Femur (tissue), 1 donor: Measurements from ENCODE around the gene LSAMP.
"Not testable (repeated sequence)": the region's sequence is repeated elsewhere in the genome, so short reads cannot be mapped to it uniquely, and the experiment has no call there.

Experiments used
- DNase-seq: peaks from one replicate; pipeline ENCODE4 v3.0.0-alpha.2; 2017

The LSAMP gene

GRCh38 chr3:116233711-116234357 is 211.5 kb downstream of the LSAMP start:
- no peak for DNase-seq

- no peak for DNase-seq
These were observed 214.8 kb downstream of the LSAMP start for GRCh38 chr3:116230431-116231020.

- DNase-seq = no peak
These were observed 219.0 kb downstream of the LSAMP start for GRCh38 chr3:116226266-116226665.

GRCh38 chr3:116216761-116217160 is 228.5 kb downstream of the LSAMP start:
- DNase-seq = no peak

GRCh38 chr3:116211901-116212300 is 233.4 kb downstream of the LSAMP start:
- no peak for DNase-seq

GRCh38 chr3:116208830-116209229 is 236.5 kb downstream of the LSAMP start:
- DNase-seq = not testable (repeated sequence)

GRCh38 chr3:116200956-116201690 is 244.2 kb downstream of the LSAMP start:
- no peak for DNase-seq

- DNase-seq = no peak
These were observed 246.2 kb downstream of the LSAMP start for GRCh38 chr3:116199063-116199462.

- no peak for DNase-seq
These were observed 247.2 kb downstream of the LSAMP start for GRCh38 chr3:116198087-116198486.

GRCh38 chr3:116192464-116192863 is 252.8 kb downstream of the LSAMP start:
- DNase-seq = no peak

- DNase-seq = no peak
These were observed 253.9 kb downstream of the LSAMP start for GRCh38 chr3:116191409-116191808.

GRCh38 chr3:116190095-116190494 is 255.2 kb downstream of the LSAMP start:
- no peak for DNase-seq

- DNase-seq = no peak
These were observed 257.0 kb downstream of the LSAMP start for GRCh38 chr3:116188231-116188785.

- no peak for DNase-seq
These were observed 259.2 kb downstream of the LSAMP start for GRCh38 chr3:116186049-116186448.

GRCh38 chr3:116181159-116181558 is 264.1 kb downstream of the LSAMP start:
- no peak for DNase-seq

GRCh38 chr3:116179091-116179490 is 266.2 kb downstream of the LSAMP start:
- DNase-seq = no peak

- DNase-seq = no peak
These were observed 268.2 kb downstream of the LSAMP start for GRCh38 chr3:116176974-116177555.

GRCh38 chr3:116166121-116166520 is 279.2 kb downstream of the LSAMP start:
- no peak for DNase-seq

- DNase-seq = no peak
These were observed 279.6 kb downstream of the LSAMP start for GRCh38 chr3:116165641-116166040.

- no peak for DNase-seq
These were observed 280.2 kb downstream of the LSAMP start for GRCh38 chr3:116165135-116165534.

- DNase-seq = no peak
These were observed 281.2 kb downstream of the LSAMP start for GRCh38 chr3:116164039-116164438.

- DNase-seq = no peak
These were observed 283.4 kb downstream of the LSAMP start for GRCh38 chr3:116161575-116162525.
